ENCODE data around the gene CSHL1.
A peak's percentile ranks its signal among the peaks of the same experiment; 100 is the strongest.
"Not testable (repeated sequence)": the region's sequence is repeated elsewhere in the genome, so short reads cannot be mapped to it uniquely, and the experiment has no call there.

The CSHL1 gene

GRCh38 chr17:63917646-63918045 is 6.6 kb upstream of the CSHL1 start:
- DNase-seq = no peak

GRCh38 chr17:63917206-63917605 is 6.1 kb upstream of the CSHL1 start:
- DNase-seq = not testable (repeated sequence)

- no peak for DNase-seq
Measured at GRCh38 chr17:63916566-63917185, 5.6 kb upstream of the CSHL1 start.

GRCh38 chr17:63915753-63916152 is 4.7 kb upstream of the CSHL1 start:
- not testable (repeated sequence) for DNase-seq

- DNase-seq = no peak
Measured at GRCh38 chr17:63914471-63914870, 3.4 kb upstream of the CSHL1 start.

GRCh38 chr17:63911657-63912100 is 621 bp upstream of the CSHL1 start:
- peak; percentile 69 for DNase-seq

GRCh38 chr17:63910096-63910495 is 962 bp downstream of the CSHL1 start:
- no peak for DNase-seq

GRCh38 chr17:63909586-63909985 is 1.5 kb downstream of the CSHL1 start:
- DNase-seq = not testable (repeated sequence)

GRCh38 chr17:63907161-63907778 is 3.8 kb downstream of the CSHL1 start:
- not testable (repeated sequence) for DNase-seq

- DNase-seq = not testable (repeated sequence)
Measured at GRCh38 chr17:63904796-63905195, 6.3 kb downstream of the CSHL1 start.

- peak; percentile 41 for DNase-seq
Measured at GRCh38 chr17:63903787-63904201, 7.3 kb downstream of the CSHL1 start.

GRCh38 chr17:63901971-63902370 is 9.1 kb downstream of the CSHL1 start:
- not testable (repeated sequence) for DNase-seq

- peak; percentile 43 for DNase-seq
Measured at GRCh38 chr17:63898899-63899798, 11.9 kb downstream of the CSHL1 start.

- DNase-seq = not testable (repeated sequence)
Measured at GRCh38 chr17:63896524-63897354, 14.3 kb downstream of the CSHL1 start, which contains the start of gene CSH1. Gene CSH1, minus strand, starts transcription at chr17:63896574. Its CDS starts 63 bp downstream, at chr17:63896511.

- DNase-seq = not testable (repeated sequence)
Measured at GRCh38 chr17:63894821-63895220, 16.2 kb downstream of the CSHL1 start.

- DNase-seq = not testable (repeated sequence)
Measured at GRCh38 chr17:63894021-63894420, 17.0 kb downstream of the CSHL1 start.

GRCh38 chr17:63892316-63893037 is 18.6 kb downstream of the CSHL1 start:
- not testable (repeated sequence) for DNase-seq

- peak; percentile 23 for DNase-seq
Measured at GRCh38 chr17:63889026-63889848, 21.8 kb downstream of the CSHL1 start.

GRCh38 chr17:63885119-63885518 is 25.9 kb downstream of the CSHL1 start:
- not testable (repeated sequence) for DNase-seq

GRCh38 chr17:63882626-63883126 is 28.4 kb downstream of the CSHL1 start:
- DNase-seq = not testable (repeated sequence)

Data from stimulated activated CD4-positive, alpha-beta T cell treated with anti-CD3 and anti-CD28 coated beads, Interleukin-4, amount 100 ng/mL, for 24 hours (primary cell).